Activated CD4-positive, alpha-beta memory T cell treated with anti-CD3 and anti-CD28 coated beads for 36 hours (primary cell): ENCODE measurements around the gene METTL6. TPM values are rescaled to one million over a fixed set of nuclear protein-coding genes. Genes with fewer than 3 reads are reported as not detected.
"Not testable (repeated sequence)": the region's sequence is repeated elsewhere in the genome, so short reads cannot be mapped to it uniquely, and the experiment has no call there.

Source experiments
- CTCF ChIA-PET: fragments of 350-600 bp; sonication (Branson Sonifier 250); formaldehyde crosslinking; loops from one replicate; lab custom pipeline; 2021; ENCODE audit warnings: antibody characterized with exemption, inconsistent platforms; lab: Charles Lee
- POLR2A ChIA-PET: fragments of 350-600 bp; sonication (Branson Sonifier 250); formaldehyde crosslinking; loops from one replicate; lab custom pipeline; 2021; ENCODE audit warnings: antibody characterized with exemption; lab: Charles Lee
- DNase-seq: peaks from one replicate; pipeline ENCODE4 v3.0.0-alpha.2; 2020
- H3K27ac Mint-ChIP-seq: one replicate; pipeline ENCODE4 v1.8.0; 2021; ENCODE audit warnings: mixed read lengths
- H3K27me3 Mint-ChIP-seq: one replicate; pipeline ENCODE4 v1.8.0; 2021; ENCODE audit warnings: mixed read lengths
- H3K36me3 Mint-ChIP-seq: one replicate; pipeline ENCODE4 v1.8.0; 2021; ENCODE audit warnings: mixed read lengths
- H3K4me1 Mint-ChIP-seq: one replicate; pipeline ENCODE4 v1.8.0; 2021; ENCODE audit warnings: low read depth, mixed read lengths
- H3K4me3 Mint-ChIP-seq: one replicate; pipeline ENCODE4 v1.8.0; 2021; ENCODE audit warnings: mild to moderate bottlenecking, mixed read lengths
- H3K9me3 Mint-ChIP-seq: one replicate; pipeline ENCODE4 v1.8.0; 2021; ENCODE audit warnings: mixed read lengths
- intact Hi-C: fragments of 100-400 bp; cut with micrococcal nuclease; formaldehyde crosslinking; loops from one replicate; pipeline ENCODE4 v1.15.1; 2023
- total RNA-seq, 2 experiments: library from RNA; stranded (reverse); gene quantifications; one replicate each; pipeline ENCODE4 v1.2.3, GENCODE V29; 2021

The METTL6 gene
- total RNA-seq, 2 experiments from 2014 or later, result 17.3 to 17.8 TPM

DNA sequence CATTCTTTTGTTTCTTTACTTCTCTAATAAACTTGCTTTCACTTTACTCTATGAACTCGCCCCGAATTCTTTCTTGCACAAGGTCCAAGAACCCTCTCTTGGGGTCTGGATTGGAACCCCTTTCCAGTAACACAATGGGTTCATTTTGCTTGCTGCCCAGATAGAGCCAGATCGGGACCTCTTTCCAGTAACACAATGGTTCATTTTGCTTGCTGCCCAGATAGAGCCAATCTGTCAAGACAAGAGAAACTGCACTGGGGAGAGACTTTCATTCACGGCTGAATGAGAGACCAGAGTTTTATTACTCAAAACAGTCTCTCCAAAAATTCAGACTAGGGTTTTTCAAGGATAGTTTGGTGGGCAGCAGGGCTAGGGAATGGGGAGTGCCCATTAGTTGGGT, 25.4 kb downstream of the METTL6 start:
- Mint-ChIP-seq H3K4me3 (no peak overlapping the region), H3K36me3 (no peaks in the 10 kb centered on the region), H3K27me3 (no peaks in the 10 kb centered on the region), H3K4me1 (peaks cover 20% of the 10 kb centered on the region), H3K9me3 (no peaks in the 10 kb centered on the region), H3K27ac (no peak overlapping the region)
- no peak for DNase-seq
- intact Hi-C loops, result loop anchor here (10.0 kb wide), 1 partner anchor 287 kb away; no protein-coding TSS in a partner anchor
- CTCF ChIA-PET, result no interaction called here
- POLR2A ChIA-PET, result no interaction called here

DNA sequence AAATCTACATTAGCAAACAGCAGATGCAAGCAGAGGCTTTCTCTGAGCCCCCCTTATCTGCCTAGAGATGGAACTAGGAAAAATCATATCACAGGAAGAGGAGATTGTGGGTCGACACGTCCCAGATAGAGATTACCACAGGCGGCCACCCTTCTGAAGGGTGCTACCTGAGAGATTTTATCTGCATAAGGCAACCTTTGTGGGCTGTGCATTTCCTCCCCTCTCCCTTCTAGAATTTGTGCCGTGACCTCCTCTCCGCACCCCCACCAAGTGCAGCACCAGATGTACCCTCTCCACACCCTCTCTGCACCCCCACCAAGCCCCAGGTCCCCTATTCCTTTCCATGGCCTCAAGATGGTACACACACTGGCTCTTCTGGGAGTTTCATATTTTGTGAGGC, 27.4 kb downstream of the METTL6 start:
- H3K27me3 Mint-ChIP-seq, result no peaks in the 10 kb centered on the region
- no peaks in the 10 kb centered on the region for H3K36me3 Mint-ChIP-seq
- ChIA-PET CTCF (interaction anchor here (1.0 to 1.7 kb wide), 3 partner anchors 28 to 194 kb away, joined by 3 to 8 read pairs (median 5); partner anchors contain the start of gene CAPN7), POLR2A (no interaction called here)
- H3K9me3 Mint-ChIP-seq, result no peaks in the 10 kb centered on the region
- intact Hi-C loops, result loop anchor here (10.0 kb wide), 1 partner anchor 285 kb away; no protein-coding TSS in a partner anchor
- H3K4me1 Mint-ChIP-seq, result peaks cover 20% of the 10 kb centered on the region
- no peak overlapping the region for H3K27ac Mint-ChIP-seq
- DNase-seq, result no peak
- H3K4me3 Mint-ChIP-seq, result no peak overlapping the region

DNA sequence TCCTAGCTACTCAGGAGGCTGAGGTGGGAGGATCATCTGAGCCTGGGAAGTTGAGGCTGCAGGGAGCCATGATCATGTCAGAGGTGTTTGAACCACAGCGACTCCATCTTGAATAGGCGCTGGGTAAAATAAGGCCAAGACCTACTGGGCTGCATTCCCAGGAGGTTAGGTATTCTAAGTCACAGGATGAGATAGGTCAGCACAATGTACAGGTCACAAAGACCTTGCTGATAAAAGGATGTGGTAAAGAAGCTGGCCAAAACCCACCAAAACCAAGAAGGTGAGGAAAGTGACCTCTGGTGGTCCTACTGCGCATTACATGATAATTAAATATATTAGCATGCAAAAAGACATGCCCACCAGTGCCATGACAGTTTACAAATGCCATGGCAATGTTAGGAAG, 28.6 kb downstream of the METTL6 start:
- DNase-seq, H3K9me3 Mint-ChIP-seq, H3K27ac Mint-ChIP-seq, POLR2A ChIA-PET, H3K36me3 Mint-ChIP-seq, H3K27me3 Mint-ChIP-seq, H3K4me3 Mint-ChIP-seq, intact Hi-C loops: not testable (repeated sequence)
- peaks cover 20% of the 10 kb centered on the region for H3K4me1 Mint-ChIP-seq
- CTCF ChIA-PET, result interaction anchor here (1.3 kb wide), 1 partner anchor 131 kb away, joined by 6 read pairs; no protein-coding TSS in a partner anchor

DNA sequence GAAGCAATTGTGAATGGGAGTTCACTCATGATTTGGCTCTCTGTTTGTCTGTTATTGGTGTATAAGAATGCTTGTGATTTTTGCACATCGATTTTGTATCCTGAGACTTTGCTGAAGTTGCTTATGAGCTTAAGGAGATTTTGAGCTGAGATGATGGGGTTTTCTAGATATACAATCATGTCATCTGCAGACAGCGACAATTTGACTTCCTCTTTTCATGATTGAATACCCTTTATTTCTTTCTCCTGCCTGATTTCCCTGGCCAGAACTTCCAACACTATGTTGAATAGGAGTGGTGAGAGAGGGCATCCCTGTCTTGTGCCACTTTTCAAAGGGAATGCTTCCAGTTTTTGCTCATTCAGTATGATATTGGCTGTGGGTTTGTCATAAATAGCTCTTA, 34.1 kb downstream of the METTL6 start:
- H3K36me3 Mint-ChIP-seq, POLR2A ChIA-PET, H3K4me3 Mint-ChIP-seq, H3K9me3 Mint-ChIP-seq, H3K27ac Mint-ChIP-seq, CTCF ChIA-PET, intact Hi-C loops, H3K27me3 Mint-ChIP-seq, DNase-seq, H3K4me1 Mint-ChIP-seq: not testable (repeated sequence)

DNA sequence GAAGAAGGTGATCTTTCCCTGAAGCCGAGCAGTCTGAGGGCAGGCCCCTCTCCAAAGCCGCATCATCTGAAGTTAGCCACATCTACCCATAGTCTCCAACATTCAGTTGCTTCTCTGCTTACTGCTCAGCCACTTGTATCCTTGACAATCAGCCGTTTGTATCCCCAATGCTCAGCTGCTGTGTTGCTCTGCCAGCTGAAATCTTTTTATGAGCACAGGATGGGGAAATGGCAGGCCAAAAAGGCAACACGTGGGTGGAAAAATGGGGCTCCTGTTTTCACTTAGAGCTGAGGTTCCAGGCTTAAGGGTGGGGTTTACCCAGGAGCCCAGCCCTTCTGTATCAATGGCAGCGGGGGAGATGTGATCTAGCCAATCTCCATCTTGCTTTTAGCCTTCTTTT, 36.3 kb downstream of the METTL6 start:
- DNase-seq, result no peak
- Mint-ChIP-seq H3K27ac (no peak overlapping the region), H3K4me3 (no peak overlapping the region), H3K36me3 (no peaks in the 10 kb centered on the region), H3K9me3 (peaks cover 3% of the 10 kb centered on the region), H3K4me1 (peaks cover 2% of the 10 kb centered on the region), H3K27me3 (no peaks in the 10 kb centered on the region)
- CTCF ChIA-PET, result no interaction called here
- intact Hi-C loops, result no loop called here
- POLR2A ChIA-PET, result no interaction called here

DNA sequence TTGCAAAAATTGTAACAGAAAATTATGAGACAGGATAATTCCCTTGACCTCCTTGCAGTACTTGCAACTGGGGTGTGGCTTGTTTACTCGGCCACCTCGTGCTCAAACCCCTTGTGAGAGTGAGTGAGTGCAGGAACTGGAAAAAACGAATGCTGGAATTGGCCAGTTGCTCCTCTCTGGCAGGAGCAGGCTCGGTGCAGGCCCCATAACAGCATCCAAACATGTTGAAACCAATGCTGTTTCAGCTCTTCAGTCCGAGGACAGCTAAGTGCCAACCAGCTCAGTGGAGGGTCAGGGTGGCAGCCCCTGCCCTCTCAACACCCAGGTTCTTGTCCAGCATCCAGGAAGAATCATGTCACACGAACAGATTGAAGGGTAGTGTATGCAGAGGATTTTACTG, 36.9 kb downstream of the METTL6 start:
- Mint-ChIP-seq H3K4me1 (peaks cover 6% of the 10 kb centered on the region), H3K36me3 (no peaks in the 10 kb centered on the region), H3K27me3 (no peaks in the 10 kb centered on the region), H3K27ac (no peak overlapping the region), H3K4me3 (no peak overlapping the region), H3K9me3 (peaks cover 5% of the 10 kb centered on the region)
- POLR2A ChIA-PET, result no interaction called here
- DNase-seq, result no peak
- CTCF ChIA-PET, result no interaction called here
- intact Hi-C loops, result no loop called here

DNA sequence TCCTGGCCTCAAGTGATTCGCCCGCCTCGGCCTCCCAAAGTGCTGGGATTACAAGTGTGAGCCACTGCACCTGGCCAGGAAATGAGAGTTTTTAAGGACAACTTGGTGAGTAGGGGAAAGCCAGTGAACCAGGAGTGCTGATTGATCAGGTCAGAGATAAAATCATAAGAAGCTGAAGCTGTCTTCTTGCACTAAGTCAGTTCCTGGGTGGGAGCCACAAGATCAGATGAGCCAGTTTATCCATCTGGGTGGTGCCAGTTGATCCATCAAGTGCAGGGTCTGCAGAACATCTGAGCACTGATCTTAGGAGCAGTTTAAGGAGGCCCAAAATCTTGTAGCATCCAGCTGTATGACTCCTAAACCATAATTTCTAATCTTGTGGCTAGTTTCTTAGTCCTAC, 39.0 kb downstream of the METTL6 start:
- H3K4me3 Mint-ChIP-seq, intact Hi-C loops, H3K9me3 Mint-ChIP-seq, H3K27me3 Mint-ChIP-seq, H3K36me3 Mint-ChIP-seq, H3K4me1 Mint-ChIP-seq, POLR2A ChIA-PET, DNase-seq, H3K27ac Mint-ChIP-seq: not testable (repeated sequence)
- CTCF ChIA-PET, result interaction anchor here (1.0 kb wide), 1 partner anchor 17 kb away, joined by 3 read pairs; no protein-coding TSS in a partner anchor

DNA sequence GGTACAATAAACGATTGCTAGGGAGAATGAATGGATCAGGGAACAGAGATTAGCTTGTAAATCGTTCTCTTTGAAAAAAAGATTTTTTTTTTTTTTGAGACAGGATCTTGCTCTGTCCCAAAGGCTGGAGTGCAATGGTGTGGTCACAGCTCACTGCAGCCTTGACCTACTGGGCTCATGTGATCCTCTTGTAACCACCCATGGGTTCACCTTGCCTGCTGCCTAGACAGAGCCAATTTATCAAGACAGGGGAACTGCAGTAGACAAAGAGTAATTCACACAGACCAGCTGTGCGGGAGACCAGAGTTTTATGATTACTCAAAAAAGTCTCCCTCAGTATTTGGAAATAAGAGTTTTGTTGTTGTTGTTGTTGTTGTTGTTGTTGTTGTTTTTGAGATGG, 39.6 kb downstream of the METTL6 start:
- Mint-ChIP-seq H3K27me3 (no peaks in the 10 kb centered on the region), H3K4me3 (no peak overlapping the region), H3K4me1 (peaks cover 6% of the 10 kb centered on the region), H3K36me3 (no peaks in the 10 kb centered on the region), H3K9me3 (peaks cover 5% of the 10 kb centered on the region), H3K27ac (no peak overlapping the region)
- ChIA-PET POLR2A (no interaction called here), CTCF (interaction anchor here (0.6 kb wide), 1 partner anchor 143 kb away, joined by 3 read pairs; no protein-coding TSS in a partner anchor)
- no peak for DNase-seq
- intact Hi-C loops, result no loop called here

DNA sequence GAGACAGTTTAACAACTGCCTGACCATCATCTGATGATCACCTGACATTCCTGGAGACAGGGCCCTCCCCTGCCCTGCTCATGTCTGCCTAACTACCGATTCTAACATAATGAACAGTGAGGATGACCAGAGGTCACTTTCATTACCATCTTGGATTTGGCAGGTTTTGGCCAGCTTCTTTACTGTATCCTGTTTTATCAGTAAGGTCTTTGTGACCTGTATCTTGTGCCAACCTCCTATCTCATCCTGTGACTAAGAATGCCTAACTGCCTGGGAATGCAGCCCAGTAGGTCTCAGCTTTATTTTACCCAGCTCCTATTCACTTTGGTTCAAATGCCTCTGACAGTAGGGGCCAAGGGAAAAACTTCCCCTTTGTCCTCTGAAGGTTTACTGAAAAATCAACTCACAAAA, 40.2 kb downstream of the METTL6 start:
- H3K4me1 Mint-ChIP-seq, result peaks cover 6% of the 10 kb centered on the region
- H3K36me3 Mint-ChIP-seq, result no peaks in the 10 kb centered on the region
- H3K4me3 Mint-ChIP-seq, result no peak overlapping the region
- H3K27ac Mint-ChIP-seq, result no peak overlapping the region
- H3K9me3 Mint-ChIP-seq, result peaks cover 5% of the 10 kb centered on the region
- ChIA-PET POLR2A (no interaction called here), CTCF (interaction anchor here (0.6 kb wide), 1 partner anchor 144 kb away, joined by 3 read pairs; no protein-coding TSS in a partner anchor)
- no peak for DNase-seq
- intact Hi-C loops, result no loop called here
- no peaks in the 10 kb centered on the region for H3K27me3 Mint-ChIP-seq

DNA sequence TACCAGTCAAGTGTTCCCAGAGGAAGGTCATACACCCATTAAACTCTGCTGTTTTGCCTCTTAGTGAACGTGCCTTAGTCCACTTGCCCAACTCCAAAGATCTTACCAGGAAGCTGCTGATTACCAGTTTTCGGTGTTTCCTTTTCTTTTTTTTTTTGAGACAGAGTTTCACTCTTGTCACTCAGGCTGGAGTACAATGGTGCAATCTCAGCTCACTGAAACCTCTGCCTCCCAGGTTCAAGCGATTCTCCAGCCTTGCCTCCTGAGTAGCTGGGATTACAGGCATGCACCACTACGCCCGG, 40.7 kb downstream of the METTL6 start:
- H3K4me3 Mint-ChIP-seq, H3K9me3 Mint-ChIP-seq: not testable (repeated sequence)

DNA sequence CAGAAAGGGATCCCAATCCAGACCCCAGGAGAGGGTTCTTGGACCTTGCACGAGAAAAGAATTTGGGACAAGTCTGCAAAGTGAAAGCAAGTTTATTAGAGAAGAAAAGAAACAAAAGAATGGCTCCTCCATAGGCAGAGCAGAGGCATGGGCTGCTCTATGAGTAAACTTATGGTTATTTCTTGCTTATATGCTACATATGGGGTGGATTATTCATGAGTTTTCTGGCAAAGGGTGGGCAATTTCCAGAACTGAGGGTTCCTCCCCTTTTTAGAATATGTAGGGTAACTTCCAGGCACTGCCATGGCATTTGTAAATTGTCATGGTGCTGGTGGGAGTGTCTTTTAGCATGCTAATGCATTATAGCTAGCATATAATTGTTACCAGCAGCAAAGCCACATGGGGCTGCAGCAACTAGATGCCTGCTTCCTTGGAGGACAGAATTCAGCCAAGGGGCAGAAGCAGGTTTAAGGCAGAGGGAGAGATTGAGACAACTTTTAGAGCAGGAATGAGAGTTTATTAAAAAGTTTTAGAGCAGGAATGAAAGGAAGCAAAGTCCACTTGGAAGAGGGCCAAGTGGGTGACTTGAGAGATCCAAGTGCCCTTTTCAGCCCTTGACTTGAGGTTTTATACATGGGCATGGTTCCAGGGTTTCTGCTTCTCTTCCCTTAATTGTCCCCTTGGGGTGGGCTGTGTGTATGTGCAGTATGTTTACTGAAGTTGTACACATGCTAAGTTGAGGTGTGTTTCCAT, 41.3 kb downstream of the METTL6 start:
- Mint-ChIP-seq H3K27me3 (no peaks in the 10 kb centered on the region), H3K36me3 (no peaks in the 10 kb centered on the region), H3K4me1 (peaks cover 6% of the 10 kb centered on the region), H3K27ac (no peak overlapping the region), H3K9me3 (peaks cover 5% of the 10 kb centered on the region), H3K4me3 (no peak overlapping the region)
- POLR2A ChIA-PET, result no interaction called here
- no peak for DNase-seq
- intact Hi-C loops, result no loop called here
- CTCF ChIA-PET, result interaction anchor here (0.9 to 2.7 kb wide), 4 partner anchors 17 to 145 kb away, joined by 3 to 14 read pairs (median 4); no protein-coding TSS in a partner anchor

More for the DNA sequence above, 40.7 kb downstream of the METTL6 start:
- POLR2A ChIA-PET, H3K27ac Mint-ChIP-seq, intact Hi-C loops, H3K27me3 Mint-ChIP-seq, H3K36me3 Mint-ChIP-seq, DNase-seq, H3K4me1 Mint-ChIP-seq: not testable (repeated sequence)
- CTCF ChIA-PET, result interaction anchor here (0.9 kb wide), 1 partner anchor 19 kb away, joined by 4 read pairs; no protein-coding TSS in a partner anchor

DNA sequence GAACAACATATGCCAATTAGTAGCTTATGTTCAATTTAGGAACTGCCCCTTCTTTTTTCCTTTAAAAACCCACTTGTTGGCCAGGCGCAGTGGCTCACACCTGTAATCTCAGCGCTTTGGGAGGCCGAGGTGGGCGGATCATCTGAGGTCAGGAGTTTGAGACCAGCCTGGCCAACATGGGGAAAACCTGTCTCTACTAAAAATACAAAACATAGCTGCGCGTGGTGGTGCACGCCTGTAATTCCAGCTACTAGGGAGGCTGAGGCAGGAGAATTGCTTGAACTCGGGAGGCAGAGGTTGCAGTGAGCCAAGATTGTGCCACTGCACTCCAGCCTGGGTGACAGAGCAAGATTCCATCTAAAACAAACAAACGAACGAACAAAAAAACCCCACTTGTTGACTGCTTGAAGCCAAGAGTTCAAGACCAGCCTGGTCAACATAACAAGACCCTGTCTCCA, 42.1 kb downstream of the METTL6 start:
- H3K4me3 Mint-ChIP-seq, H3K4me1 Mint-ChIP-seq, H3K27ac Mint-ChIP-seq, intact Hi-C loops, DNase-seq, H3K9me3 Mint-ChIP-seq, H3K36me3 Mint-ChIP-seq, H3K27me3 Mint-ChIP-seq: not testable (repeated sequence)
- POLR2A ChIA-PET, result interaction anchor here (0.7 kb wide), 1 partner anchor 105 kb away, joined by 3 read pairs; no protein-coding TSS in a partner anchor
- CTCF ChIA-PET, result interaction anchor here (1.0 to 2.7 kb wide), 3 partner anchors 18 to 144 kb away, joined by 3 to 14 read pairs (median 3); no protein-coding TSS in a partner anchor
